Activated CD4-positive, CD25-positive, alpha-beta regulatory T cell treated with anti-CD3 and anti-CD28 coated beads, Interleukin-2, amount 50 U/mL, for 16 hours (primary cell): ENCODE measurements around the gene PPAN.

Experiments
- DNase-seq: peaks from one replicate; pipeline ENCODE4 v3.0.0-alpha.2; 2020; ENCODE audit warnings: low read depth, low spot score

PPAN gene

GRCh38 chr19:10141479-10141878, 35.3 kb downstream of the PPAN start:
- DNase-seq: no peak

DNA sequence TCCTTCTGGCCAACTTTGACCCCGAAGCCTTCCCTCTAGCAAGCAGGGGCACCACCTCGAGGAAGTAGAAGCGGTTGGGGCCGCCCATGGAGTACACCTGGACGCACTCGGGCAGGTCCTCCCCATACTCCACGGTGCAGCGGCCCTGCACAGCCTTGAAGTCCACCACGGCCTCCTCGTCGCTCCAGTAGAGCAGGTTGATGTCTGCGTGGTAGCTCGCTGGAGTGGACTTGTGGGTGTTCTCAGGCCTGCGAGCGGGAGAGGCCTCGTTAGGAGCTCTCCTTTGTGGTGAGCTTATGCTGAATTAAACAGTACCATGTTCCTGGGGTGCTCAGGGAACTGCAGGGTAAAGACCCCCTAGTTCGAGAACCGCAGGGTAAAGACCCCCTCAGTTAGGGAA, 35.8 kb downstream of the PPAN start:
- DNase-seq: no peak

DNA sequence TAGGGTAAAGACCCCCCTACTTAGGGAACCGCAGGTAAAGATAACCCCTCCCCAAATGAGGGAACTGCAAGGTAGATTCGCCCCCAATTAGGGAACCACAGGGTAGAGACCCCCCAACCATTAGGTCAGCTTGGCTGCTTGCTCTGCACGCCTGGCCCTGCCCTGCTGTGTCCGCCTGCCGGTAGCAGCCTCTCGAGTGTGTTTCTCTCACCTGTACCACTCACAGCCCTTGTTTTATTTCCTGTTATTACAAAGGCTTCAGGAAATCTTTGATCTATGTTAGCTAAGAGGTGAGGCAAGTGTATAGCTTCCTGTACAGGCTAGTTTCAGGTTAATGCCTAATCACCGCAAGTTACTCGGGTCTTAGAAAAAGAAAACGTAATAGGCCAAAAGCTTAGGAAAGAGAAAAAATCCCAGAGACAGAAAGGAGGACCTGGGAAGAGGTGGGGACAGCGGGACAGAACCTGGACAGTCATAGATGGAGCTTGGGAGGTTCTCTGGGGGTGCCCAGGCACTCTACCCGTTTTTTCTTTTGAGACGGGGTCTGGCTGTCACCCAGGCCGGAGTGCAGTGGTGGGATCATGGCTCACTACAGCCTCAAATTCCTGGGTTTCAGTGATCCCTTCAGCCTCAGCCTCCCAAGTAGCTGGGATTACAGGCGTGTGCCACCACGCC, 36.7 kb downstream of the PPAN start:
- DNase-seq: peak; percentile 28

GRCh38 chr19:10143681-10144080, 37.5 kb downstream of the PPAN start:
- DNase-seq: no peak

GRCh38 chr19:10144361-10144760, 38.2 kb downstream of the PPAN start:
- no peak for DNase-seq

- DNase-seq: no peak
Measured at GRCh38 chr19:10145031-10145430, 38.9 kb downstream of the PPAN start.

- DNase-seq: no peak
Measured at GRCh38 chr19:10146142-10146541, 40.0 kb downstream of the PPAN start.

GRCh38 chr19:10149427-10149826, 43.3 kb downstream of the PPAN start:
- DNase-seq: no peak

DNA sequence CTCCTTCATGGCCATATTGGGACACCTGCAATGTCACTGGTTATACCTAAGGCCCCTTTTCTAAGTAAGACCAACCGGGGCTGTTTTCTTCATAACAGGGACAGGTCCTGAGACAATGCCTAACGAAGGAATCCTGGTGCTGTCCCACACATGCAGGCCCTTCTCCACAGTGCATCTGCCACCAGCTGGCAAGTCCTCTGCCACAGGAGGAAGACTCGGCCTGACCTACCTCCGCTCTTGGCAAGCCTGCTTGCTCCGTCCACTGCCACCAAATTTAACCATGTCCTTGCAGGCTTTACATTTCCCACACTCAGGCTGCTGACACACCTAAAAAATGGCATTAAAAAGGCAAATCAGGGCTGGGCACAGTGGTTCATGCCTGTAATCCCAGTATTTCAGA, 45.4 kb downstream of the PPAN start:
- no peak for DNase-seq

- DNase-seq: no peak
Measured at GRCh38 chr19:10152100-10152499, 45.9 kb downstream of the PPAN start.

DNA sequence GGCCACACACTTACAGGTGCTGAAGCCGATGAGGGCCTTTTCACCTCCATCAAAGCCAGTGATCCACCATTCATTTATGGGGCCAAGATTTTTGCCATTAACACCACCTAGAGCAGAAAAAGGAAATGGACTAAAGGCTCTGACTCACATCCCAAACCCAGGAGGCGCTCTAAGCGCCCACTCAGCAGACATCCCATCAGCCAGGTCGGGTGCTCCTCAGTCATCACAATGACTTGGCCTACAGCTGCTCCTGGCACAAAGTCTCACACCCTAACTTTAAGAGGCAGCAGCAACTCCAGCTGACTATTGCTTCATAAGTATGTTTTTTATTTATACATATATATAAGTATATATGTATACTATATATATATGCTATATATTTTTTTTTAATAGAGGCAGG, 49.7 kb downstream of the PPAN start:
- DNase-seq: no peak

DNA sequence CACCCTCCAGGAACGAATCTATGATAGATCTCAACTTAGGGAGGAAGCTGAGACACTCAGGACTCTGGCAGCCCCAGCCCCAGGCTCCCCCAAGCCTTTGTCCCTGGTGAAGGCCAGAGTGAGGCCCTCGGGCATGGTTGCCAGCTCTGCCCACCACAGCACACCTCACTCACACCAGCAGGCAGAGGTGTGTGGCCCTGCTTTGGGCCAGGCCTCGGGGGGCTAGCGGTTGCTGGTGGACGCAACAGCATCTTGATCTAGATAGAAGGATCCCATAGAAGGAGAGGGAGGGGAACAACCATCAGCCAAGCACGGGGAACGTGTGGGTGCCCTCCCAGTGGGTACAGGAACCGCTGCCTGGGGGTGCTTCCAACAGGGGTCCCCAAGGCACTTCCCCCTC, 51.9 kb downstream of the PPAN start:
- no peak for DNase-seq

DNA sequence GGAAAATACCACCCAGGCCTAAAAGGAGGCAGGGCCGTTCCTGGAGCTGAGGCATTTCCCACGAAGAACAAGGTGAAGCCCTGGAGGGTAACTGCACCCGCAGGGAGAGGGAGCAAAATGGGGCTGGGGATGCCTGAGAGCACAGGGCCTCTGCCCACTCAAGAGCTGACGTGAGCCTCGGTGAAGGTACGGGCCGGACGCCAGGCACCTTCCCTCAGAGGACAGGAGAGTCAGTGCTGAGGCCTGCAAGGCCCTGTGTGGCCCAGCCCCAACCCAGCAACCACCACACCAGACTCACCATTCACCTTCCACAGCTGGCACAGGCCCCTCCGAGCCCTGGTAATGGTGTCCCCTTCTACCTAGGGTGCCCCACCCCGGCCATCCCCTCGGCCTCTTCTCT, 52.3 kb downstream of the PPAN start:
- no peak for DNase-seq

GRCh38 chr19:10159610-10160009, 53.4 kb downstream of the PPAN start:
- DNase-seq: no peak
